Esophagus muscularis mucosa (tissue), 3 donors: Measurements from ENCODE around the gene NSMCE1.

ENCODE experiments used
- POLR2A ChIP-seq: fragments of 450-650 bp; IDR thresholded peaks from one replicate; pipeline ENCODE4 v1.6.1; 2017; ENCODE audit warnings: antibody characterized with exemption, moderate library complexity, mild to moderate bottlenecking, low read depth
- POLR2AphosphoS5 ChIP-seq, 2 donors: sonication (generic); formaldehyde crosslinking; IDR thresholded peaks; one replicate each; pipeline ENCODE4 v1.6.1; 2017; ENCODE audit warnings: antibody characterized with exemption in 2 of 2
- TF ChIP-seq, protein P1 (sequence below), 3 experiments: fragments of 200-600 bp in 2 of 3; fragments of 450-650 bp in 1 of 3; sonication (generic) in 2 of 3; IDR thresholded peaks; one replicate each; pipeline ENCODE4 v1.5.1; 2017 to 2019; ENCODE audit warnings: antibody characterized with exemption in 3 of 3, mild to moderate bottlenecking in 2 of 3, moderate library complexity in 1 of 3

DNA sequence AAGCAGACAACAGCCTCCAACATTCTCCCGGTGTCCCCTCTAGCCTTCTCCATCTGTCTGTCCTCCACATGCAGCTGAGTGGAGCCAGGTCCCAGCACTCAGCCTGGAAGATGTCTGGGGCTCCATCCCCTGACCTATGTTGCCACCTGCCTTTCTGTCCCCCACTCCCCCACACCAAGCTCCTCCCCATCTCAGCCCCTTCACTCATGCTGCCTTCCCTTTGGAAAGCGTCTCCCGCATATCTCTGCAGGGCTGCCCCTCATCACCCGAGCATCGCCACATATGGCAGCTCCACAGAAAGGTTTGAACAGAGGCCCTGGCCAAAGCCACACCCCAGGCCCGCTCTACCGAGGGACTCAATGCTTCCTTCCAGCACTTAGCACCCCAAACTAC, 24.2 kb downstream of the NSMCE1 start:
- TF ChIP-seq, protein P1, sequence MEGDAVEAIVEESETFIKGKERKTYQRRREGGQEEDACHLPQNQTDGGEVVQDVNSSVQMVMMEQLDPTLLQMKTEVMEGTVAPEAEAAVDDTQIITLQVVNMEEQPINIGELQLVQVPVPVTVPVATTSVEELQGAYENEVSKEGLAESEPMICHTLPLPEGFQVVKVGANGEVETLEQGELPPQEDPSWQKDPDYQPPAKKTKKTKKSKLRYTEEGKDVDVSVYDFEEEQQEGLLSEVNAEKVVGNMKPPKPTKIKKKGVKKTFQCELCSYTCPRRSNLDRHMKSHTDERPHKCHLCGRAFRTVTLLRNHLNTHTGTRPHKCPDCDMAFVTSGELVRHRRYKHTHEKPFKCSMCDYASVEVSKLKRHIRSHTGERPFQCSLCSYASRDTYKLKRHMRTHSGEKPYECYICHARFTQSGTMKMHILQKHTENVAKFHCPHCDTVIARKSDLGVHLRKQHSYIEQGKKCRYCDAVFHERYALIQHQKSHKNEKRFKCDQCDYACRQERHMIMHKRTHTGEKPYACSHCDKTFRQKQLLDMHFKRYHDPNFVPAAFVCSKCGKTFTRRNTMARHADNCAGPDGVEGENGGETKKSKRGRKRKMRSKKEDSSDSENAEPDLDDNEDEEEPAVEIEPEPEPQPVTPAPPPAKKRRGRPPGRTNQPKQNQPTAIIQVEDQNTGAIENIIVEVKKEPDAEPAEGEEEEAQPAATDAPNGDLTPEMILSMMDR (IDR thresholded peaks at IDR 0.05): no peak
- TF ChIP-seq POLR2A (no peak), POLR2AphosphoS5 (IDR thresholded peaks at IDR 0.05) (no peak)
